ENCODE results near the gene GSAP. TPM values are rescaled to one million over a fixed set of nuclear protein-coding genes. Genes with fewer than 3 reads are reported as not detected.

Gene GSAP
- total and polyA plus RNA-seq, 2 donors (not counting 1 experiment from before 2014, with no cell fraction given) = 140 to 207 TPM

- Histone ChIP-seq H3K9ac (ENCODE audit: low read length) (no peak overlapping the region), H3K36me3 (replicated peaks in 1 of 2; ENCODE audit: control extremely low read depth in 1 of 2, control insufficient read depth in 1 of 2, extremely low read depth in 1 of 2, insufficient read depth in 2 of 2, low read length in 1 of 2) (peaks cover 0 to 38% of the 10 kb centered on the region in 2 experiments), H3K4me1 (ENCODE audit: control insufficient read depth in 2 of 2, insufficient read depth in 2 of 2, low read length in 2 of 2) (no peaks in the 10 kb centered on the region), H4K20me1 (ENCODE audit: control insufficient read depth, insufficient read depth, low read length, poor library complexity, severe bottlenecking) (no peaks in the 10 kb centered on the region), H3K9me3 (ENCODE audit: control extremely low read depth in 1 of 3, control insufficient read depth in 2 of 3, insufficient read depth in 1 of 3, low read length in 2 of 3) (peaks cover 0 to 18% (median 5%) of the 10 kb centered on the region in 3 donors), H3K4me2 (replicated peaks; ENCODE audit: low read depth, low read length, poor library complexity, severe bottlenecking) (no peak overlapping the region), H3K27ac (ENCODE audit: low read length in 2 of 2) (no peak overlapping the region), H3K27me3 (replicated peaks in 1 of 4; ENCODE audit: control extremely low read depth in 1 of 4, control insufficient read depth in 3 of 4, insufficient read depth in 4 of 4, low read length in 3 of 4) (no peaks in the 10 kb centered on the region), H3K4me3 (ENCODE audit: control extremely low read depth in 1 of 5, extremely low read depth in 1 of 5, insufficient read depth in 1 of 5, low read depth in 2 of 5, low read length in 4 of 5) (no peak overlapping the region), H3K79me2 (ENCODE audit: control insufficient read depth, insufficient read depth, low read length) (no peaks in the 10 kb centered on the region), H2AFZ (ENCODE audit: insufficient read depth, low read depth, low read length, poor library complexity, severe bottlenecking) (no peak overlapping the region)
- WGBS (ENCODE audit: insufficient coverage) = 35% methylated on average over 4 of the region's 4 CpGs
- Mint-ChIP-seq H3K9me3 (ENCODE audit: insufficient read depth) (peaks cover 8% of the 10 kb centered on the region), H3K4me3 (no peak overlapping the region), H3K27ac (no peak overlapping the region), H3K27me3 (no peaks in the 10 kb centered on the region), H3K4me1 (no peaks in the 10 kb centered on the region)
- TF ChIP-seq EZH2 (IDR thresholded peaks at IDR 0.05; ENCODE audit: borderline replicate concordance, insufficient read depth, low read depth, low read length, poor library complexity, severe bottlenecking) (no peak), CTCF (IDR thresholded peaks at IDR 0.05) (no peak)
- CTCF ChIA-PET = no interaction called here
- intact Hi-C loops (cut with micrococcal nuclease) = no loop called here
- ATAC-seq (ENCODE audit: low read depth) (no peak), DNase-seq (no peak)
- POLR2A ChIA-PET = no interaction called here
These were observed 107.4 kb downstream of the GSAP start for GRCh38 chr7:77308792-77309191.

GRCh38 chr7:77306231-77307067 lies 109.7 kb downstream of the GSAP start:
- CTCF ChIA-PET = no interaction called here
- Mint-ChIP-seq H3K4me3 (no peak overlapping the region), H3K4me1 (no peaks in the 10 kb centered on the region), H3K9me3 (ENCODE audit: insufficient read depth) (peaks cover 19% of the 10 kb centered on the region), H3K27ac (no peak overlapping the region), H3K27me3 (no peaks in the 10 kb centered on the region)
- Histone ChIP-seq H4K20me1 (ENCODE audit: control insufficient read depth, insufficient read depth, low read length, poor library complexity, severe bottlenecking) (no peaks in the 10 kb centered on the region), H3K4me1 (ENCODE audit: control insufficient read depth in 2 of 2, insufficient read depth in 2 of 2, low read length in 2 of 2) (no peaks in the 10 kb centered on the region), H3K9me3 (ENCODE audit: control extremely low read depth in 1 of 3, control insufficient read depth in 2 of 3, insufficient read depth in 1 of 3, low read length in 2 of 3) (peaks cover 0 to 23% (median 5%) of the 10 kb centered on the region in 3 donors), H3K36me3 (replicated peaks in 1 of 2; ENCODE audit: control extremely low read depth in 1 of 2, control insufficient read depth in 1 of 2, extremely low read depth in 1 of 2, insufficient read depth in 2 of 2, low read length in 1 of 2) (peaks cover 0 to 14% of the 10 kb centered on the region in 2 experiments), H3K4me2 (replicated peaks; ENCODE audit: low read depth, low read length, poor library complexity, severe bottlenecking) (no peak overlapping the region), H2AFZ (ENCODE audit: insufficient read depth, low read depth, low read length, poor library complexity, severe bottlenecking) (no peak overlapping the region), H3K9ac (ENCODE audit: low read length) (no peak overlapping the region), H3K79me2 (ENCODE audit: control insufficient read depth, insufficient read depth, low read length) (no peaks in the 10 kb centered on the region), H3K27me3 (replicated peaks in 1 of 4; ENCODE audit: control extremely low read depth in 1 of 4, control insufficient read depth in 3 of 4, insufficient read depth in 4 of 4, low read length in 3 of 4) (no peaks in the 10 kb centered on the region), H3K4me3 (ENCODE audit: control extremely low read depth in 1 of 5, extremely low read depth in 1 of 5, insufficient read depth in 1 of 5, low read depth in 2 of 5, low read length in 4 of 5) (no peak overlapping the region), H3K27ac (ENCODE audit: low read length in 2 of 2) (no peak overlapping the region)
- intact Hi-C loops (cut with micrococcal nuclease) = no loop called here
- WGBS (ENCODE audit: insufficient coverage) = 87% methylated on average over 11 of the region's 17 CpGs
- no peak for TF ChIP-seq EZH2 (IDR thresholded peaks at IDR 0.05; ENCODE audit: borderline replicate concordance, insufficient read depth, low read depth, low read length, poor library complexity, severe bottlenecking)
- TF ChIP-seq CTCF (IDR thresholded peaks at IDR 0.05) = no peak
- ATAC-seq (ENCODE audit: low read depth) = no peak
- POLR2A ChIA-PET = no interaction called here
- DNase-seq = no peak

All from B cell (primary cell).